Dermis microvascular lymphatic vessel endothelial cell (primary cell): ENCODE measurements around the gene WBP11. TPM values are rescaled to one million over a fixed set of nuclear protein-coding genes. Genes with fewer than 3 reads are reported as not detected.

ENCODE experiments used
- DNase-seq, 2 donors: peaks; one replicate each; pipeline versions ENCODE4 v3.0.0 to v3.0.0-alpha.2; 2010; ENCODE audit warnings: low read depth in 2 of 2
- total RNA-seq: library from RNA; depleted of rRNA; stranded (reverse); fragments of >200 nt; gene quantifications from 2 replicates; pipeline ENCODE4 v1.2.1, GENCODE V29; 2014

Gene WBP11
- total RNA-seq: 12.0 and 14.6 TPM in 2 replicates

GRCh38 chr12:14803011-14803829 is at the start of gene WBP11, which contains the start of gene C12orf60:
TSS of gene WBP11 (minus strand) at chr12:14803478. CDS start at chr12:14801383, 2,095 bp downstream.
TSS of gene C12orf60 (plus strand) at chr12:14803670. CDS start at chr12:14822936, 19,266 bp downstream.
- peak; percentile 98 to 99 for DNase-seq

GRCh38 chr12:14852880-14853279 is 49.6 kb upstream of the WBP11 start:
- DNase-seq: no peak

- DNase-seq: no peak
These were observed 47.8 kb upstream of the WBP11 start for GRCh38 chr12:14850929-14851663.

GRCh38 chr12:14849661-14850060 is 46.4 kb upstream of the WBP11 start:
- DNase-seq: peak in 1 of 2 donors; percentile 78

GRCh38 chr12:14846876-14847580 is 43.8 kb upstream of the WBP11 start:
- DNase-seq: peak in 1 of 2 donors; percentile 79

GRCh38 chr12:14846042-14846587 is 42.8 kb upstream of the WBP11 start:
- peak in 1 of 2 donors; percentile 44 for DNase-seq

- DNase-seq: peak; percentile 63 to 79
These were observed 42.1 kb upstream of the WBP11 start for GRCh38 chr12:14845350-14845750.

GRCh38 chr12:14844401-14844800 is 41.1 kb upstream of the WBP11 start:
- no peak for DNase-seq

GRCh38 chr12:14843425-14843887 is 40.2 kb upstream of the WBP11 start, which contains the start of gene ART4:
TSS of gene ART4 (minus strand) at chr12:14843526. CDS start at chr12:14843113, 413 bp downstream.
- DNase-seq: peak; percentile 93 to 96

- no peak for DNase-seq
These were observed 39.0 kb upstream of the WBP11 start for GRCh38 chr12:14842315-14842714.

GRCh38 chr12:14841761-14842160 is 38.5 kb upstream of the WBP11 start:
- peak; percentile 95 to 97 for DNase-seq

- no peak for DNase-seq
These were observed 37.3 kb upstream of the WBP11 start for GRCh38 chr12:14840616-14841015.

- no peak for DNase-seq
These were observed 36.0 kb upstream of the WBP11 start for GRCh38 chr12:14839262-14839661.

- DNase-seq: peak in 1 of 2 donors; percentile 89
These were observed 33.3 kb upstream of the WBP11 start for GRCh38 chr12:14836336-14837210.

GRCh38 chr12:14834509-14834908 is 31.2 kb upstream of the WBP11 start:
- no peak for DNase-seq

- DNase-seq: peak in 1 of 2 donors; percentile 21
These were observed 30.7 kb upstream of the WBP11 start for GRCh38 chr12:14833952-14834351.

GRCh38 chr12:14833336-14833735 is 30.1 kb upstream of the WBP11 start:
- DNase-seq: no peak

GRCh38 chr12:14828892-14829291 is 25.6 kb upstream of the WBP11 start:
- peak in 1 of 2 donors; percentile 32 for DNase-seq

- DNase-seq: no peak
These were observed 23.8 kb upstream of the WBP11 start for GRCh38 chr12:14827043-14827442.

GRCh38 chr12:14826491-14826890 is 23.2 kb upstream of the WBP11 start:
- DNase-seq: no peak
